ENCODE data around the gene PHF5A.

GRCh38 chr22:41444360-41445128 is 23.9 kb downstream of the PHF5A start:
- TF ChIP-seq, protein P1, sequence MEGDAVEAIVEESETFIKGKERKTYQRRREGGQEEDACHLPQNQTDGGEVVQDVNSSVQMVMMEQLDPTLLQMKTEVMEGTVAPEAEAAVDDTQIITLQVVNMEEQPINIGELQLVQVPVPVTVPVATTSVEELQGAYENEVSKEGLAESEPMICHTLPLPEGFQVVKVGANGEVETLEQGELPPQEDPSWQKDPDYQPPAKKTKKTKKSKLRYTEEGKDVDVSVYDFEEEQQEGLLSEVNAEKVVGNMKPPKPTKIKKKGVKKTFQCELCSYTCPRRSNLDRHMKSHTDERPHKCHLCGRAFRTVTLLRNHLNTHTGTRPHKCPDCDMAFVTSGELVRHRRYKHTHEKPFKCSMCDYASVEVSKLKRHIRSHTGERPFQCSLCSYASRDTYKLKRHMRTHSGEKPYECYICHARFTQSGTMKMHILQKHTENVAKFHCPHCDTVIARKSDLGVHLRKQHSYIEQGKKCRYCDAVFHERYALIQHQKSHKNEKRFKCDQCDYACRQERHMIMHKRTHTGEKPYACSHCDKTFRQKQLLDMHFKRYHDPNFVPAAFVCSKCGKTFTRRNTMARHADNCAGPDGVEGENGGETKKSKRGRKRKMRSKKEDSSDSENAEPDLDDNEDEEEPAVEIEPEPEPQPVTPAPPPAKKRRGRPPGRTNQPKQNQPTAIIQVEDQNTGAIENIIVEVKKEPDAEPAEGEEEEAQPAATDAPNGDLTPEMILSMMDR (IDR thresholded peaks at IDR 0.05; ENCODE audit: poor library complexity), result no peak
- TF ChIP-seq EZH2 (IDR thresholded peaks at IDR 0.05; ENCODE audit: borderline replicate concordance), result no peak
- TF ChIP-seq EZH2phosphoT487 (IDR thresholded peaks at IDR 0.05; ENCODE audit: low read depth, severe bottlenecking, unreplicated experiment), result no peak

All from hepatocyte (in vitro differentiated cells).